GM20000 (cell line): ENCODE measurements around the gene WDR47.
"Not testable (repeated sequence)": the region's sequence is repeated elsewhere in the genome, so short reads cannot be mapped to it uniquely, and the experiment has no call there.

ENCODE experiments used
- DNase-seq: peaks from one replicate; pipeline ENCODE4 v3.0.0; 2012; ENCODE audit warnings: low spot score
- TF ChIP-seq, protein P1 (sequence below): IDR thresholded peaks from 2 replicates; pipeline ENCODE4 v1.5.1; 2012; ENCODE audit warnings: mild to moderate bottlenecking, control low read depth; ENCODE audit errors: extremely low read depth, missing control alignments

WDR47 gene

DNA sequence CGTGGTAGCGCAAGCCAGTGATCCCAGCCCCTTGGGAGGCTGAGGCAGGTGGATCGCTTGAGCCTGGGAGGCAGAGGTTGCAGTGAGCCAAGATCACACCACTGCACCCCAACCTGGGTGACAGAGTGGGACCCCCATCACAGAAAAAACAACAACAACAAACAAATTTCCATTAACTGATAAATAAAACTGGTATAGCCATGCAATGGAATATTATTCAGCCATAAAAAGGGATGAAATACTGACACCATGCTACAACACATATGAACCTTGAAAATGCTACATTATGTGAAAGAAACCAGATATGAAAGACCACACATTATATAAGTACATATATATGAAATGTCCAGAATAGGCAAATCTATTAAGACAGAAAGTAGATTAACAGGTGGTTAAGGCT lies 90.7 kb downstream of the WDR47 start:
- TF ChIP-seq, protein P1, sequence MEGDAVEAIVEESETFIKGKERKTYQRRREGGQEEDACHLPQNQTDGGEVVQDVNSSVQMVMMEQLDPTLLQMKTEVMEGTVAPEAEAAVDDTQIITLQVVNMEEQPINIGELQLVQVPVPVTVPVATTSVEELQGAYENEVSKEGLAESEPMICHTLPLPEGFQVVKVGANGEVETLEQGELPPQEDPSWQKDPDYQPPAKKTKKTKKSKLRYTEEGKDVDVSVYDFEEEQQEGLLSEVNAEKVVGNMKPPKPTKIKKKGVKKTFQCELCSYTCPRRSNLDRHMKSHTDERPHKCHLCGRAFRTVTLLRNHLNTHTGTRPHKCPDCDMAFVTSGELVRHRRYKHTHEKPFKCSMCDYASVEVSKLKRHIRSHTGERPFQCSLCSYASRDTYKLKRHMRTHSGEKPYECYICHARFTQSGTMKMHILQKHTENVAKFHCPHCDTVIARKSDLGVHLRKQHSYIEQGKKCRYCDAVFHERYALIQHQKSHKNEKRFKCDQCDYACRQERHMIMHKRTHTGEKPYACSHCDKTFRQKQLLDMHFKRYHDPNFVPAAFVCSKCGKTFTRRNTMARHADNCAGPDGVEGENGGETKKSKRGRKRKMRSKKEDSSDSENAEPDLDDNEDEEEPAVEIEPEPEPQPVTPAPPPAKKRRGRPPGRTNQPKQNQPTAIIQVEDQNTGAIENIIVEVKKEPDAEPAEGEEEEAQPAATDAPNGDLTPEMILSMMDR, result no peak
- no peak for DNase-seq

DNA sequence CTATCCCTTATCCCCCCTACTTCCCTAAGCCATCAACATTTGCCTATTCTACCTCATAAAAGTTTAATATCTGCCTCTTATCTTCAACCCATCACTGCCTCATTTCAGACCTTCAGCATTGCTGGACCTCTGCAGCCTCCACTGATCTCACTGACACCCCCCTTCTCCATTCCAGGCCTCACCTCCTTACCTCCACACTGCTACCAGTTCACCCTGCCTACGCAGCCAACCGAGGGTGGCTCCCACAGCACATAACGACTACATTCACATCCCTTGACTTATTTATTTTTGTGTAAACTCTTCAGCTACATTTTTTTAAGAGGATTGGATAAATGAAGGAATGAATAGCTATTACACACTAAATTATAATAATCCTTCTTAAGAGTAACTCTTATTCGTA lies 92.9 kb downstream of the WDR47 start:
- no peak for DNase-seq
- TF ChIP-seq, protein P1, result no peak

DNA sequence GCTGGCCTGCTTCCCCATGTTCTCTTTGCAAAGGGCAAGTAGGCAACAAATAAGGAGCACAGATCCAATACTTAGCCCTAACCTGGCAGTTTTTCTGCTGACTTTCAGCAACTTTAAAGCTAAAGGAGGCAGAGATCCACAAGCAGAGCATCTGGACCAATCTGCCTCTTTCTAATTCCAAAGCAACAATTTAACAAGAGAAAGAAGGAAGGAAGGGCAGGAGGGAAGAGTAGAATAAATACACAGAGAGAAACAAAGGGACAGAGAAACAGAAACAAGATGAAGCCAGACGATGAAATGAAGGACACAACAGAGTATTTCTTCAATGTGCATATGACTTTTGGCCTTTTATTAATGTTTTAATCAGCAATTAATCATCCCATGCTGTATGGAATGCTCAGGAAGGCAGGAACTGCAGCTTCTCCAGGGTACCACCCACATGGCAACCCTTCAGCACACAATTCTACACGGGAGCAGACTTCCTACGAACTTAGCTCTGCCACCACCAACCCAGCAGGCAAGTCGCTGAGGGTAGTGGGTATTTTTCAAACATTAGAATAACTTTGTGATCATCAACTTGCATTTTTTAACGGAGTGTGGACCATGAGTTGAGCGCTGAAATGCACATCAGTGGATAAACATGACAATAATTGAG lies 93.9 kb downstream of the WDR47 start:
- TF ChIP-seq, protein P1, result no peak
- no peak for DNase-seq

DNA sequence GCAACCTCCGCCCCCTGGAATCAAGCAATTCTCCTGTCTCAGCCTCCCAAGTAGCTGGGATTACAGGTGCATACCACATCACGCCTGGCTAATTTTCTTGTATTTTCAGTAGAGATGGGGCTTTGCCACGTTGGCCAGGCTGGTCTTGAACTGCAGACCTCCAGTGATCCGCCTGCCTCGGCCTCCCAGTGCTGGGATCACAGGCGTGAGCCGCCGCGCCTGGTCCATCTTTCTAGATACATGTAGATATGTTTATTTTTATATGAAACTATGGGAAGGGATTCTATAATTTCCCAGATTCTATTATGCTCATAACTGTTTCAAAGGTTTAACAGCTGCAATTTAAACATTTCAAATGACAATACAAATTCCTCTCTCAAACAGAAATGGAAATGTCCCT lies 105.7 kb downstream of the WDR47 start:
- TF ChIP-seq, protein P1, result no peak
- DNase-seq, result no peak

DNA sequence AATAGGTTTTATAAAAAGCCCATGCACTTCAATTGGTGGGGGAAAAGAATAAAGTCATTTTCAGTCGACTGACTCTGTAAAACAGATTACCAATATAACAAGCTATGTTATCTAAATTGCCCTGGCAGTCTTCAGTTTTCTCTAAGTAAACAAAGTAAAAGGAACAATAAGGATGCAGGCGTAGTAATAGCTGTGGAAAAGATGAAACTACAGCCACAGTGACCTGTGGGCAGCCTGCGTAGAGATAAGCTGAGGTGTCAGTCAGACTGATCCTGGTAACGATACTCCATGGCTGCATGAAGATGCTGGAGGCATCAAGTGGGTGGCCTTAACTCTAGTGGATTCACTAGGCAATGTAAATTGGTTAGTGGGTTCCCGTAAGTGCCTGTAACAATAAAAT lies 108.0 kb downstream of the WDR47 start:
- no peak for DNase-seq
- TF ChIP-seq, protein P1, result no peak

DNA sequence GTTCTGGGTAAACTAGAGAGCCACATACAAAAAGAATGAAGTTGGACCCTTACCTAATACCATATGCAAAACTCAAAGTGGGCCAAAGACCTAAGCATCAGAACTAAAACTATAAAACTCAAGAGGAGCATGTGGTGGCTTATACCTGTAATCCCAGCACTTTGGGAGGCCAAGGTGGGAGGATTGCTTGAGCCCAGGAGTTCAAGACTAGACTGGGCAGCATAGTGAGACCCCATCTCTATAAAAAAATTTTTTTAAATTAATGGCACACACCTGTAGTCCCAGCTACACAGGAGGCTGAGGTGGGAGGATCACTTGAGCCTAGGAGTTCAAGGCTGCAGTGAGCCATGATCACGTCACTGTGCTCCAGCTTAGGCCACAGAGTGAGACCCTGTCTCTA lies 114.3 kb downstream of the WDR47 start:
- DNase-seq, result not testable (repeated sequence)

DNA sequence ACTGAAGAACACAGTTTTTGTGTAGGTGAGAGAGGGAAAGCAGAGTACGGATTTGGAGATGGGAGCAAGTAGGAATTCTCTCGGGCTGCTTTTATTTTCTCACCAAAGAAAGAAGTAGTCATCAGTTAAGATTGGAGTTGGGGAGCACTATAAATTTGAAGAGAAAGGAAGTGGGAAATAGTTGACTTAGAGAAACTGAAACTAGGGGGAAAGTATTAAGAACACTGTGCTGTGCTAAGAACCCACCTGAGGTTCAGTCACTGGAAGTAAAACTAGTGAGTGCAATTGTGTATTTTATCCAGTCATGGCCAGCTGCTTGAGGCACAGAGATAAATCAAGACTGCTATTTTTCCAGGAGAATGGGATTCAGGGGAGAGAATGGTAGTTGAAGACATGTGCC lies 116.0 kb downstream of the WDR47 start:
- DNase-seq, result no peak
- TF ChIP-seq, protein P1, result no peak
